Raji (cell line): ENCODE measurements around the gene SLC26A6.

Experiments
- POLR2A ChIP-seq: IDR thresholded peaks from 2 replicates; pipeline ENCODE4 v1.6.1; 2011; ENCODE audit warnings: low read depth, low read length, control low read depth; ENCODE audit not compliant: insufficient read depth

The SLC26A6 gene

DNA sequence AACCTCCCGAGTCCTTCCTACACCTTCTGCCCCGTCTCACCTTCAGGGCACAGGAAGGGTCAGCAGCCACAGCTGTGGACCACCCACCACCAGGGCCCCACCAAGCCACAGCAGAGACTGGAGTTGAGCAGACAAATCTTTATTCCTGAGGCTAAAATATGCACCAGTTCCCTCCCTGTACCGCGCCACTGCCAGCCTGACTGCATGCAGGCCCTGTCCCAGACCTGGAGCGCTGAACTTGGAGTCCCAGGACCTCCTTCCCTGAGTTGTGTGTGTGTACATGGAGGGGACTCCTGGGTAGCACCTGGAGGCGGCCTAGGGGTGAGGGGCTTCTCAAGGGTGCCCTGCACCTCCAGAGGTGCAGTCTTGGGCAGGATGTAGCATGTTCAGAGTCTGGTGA lies 9.7 kb downstream of the SLC26A6 start:
- TF ChIP-seq POLR2A: no peak

- no peak for TF ChIP-seq POLR2A
Observed at GRCh38 chr3:48624767-48625166, 10.5 kb downstream of the SLC26A6 start.

DNA sequence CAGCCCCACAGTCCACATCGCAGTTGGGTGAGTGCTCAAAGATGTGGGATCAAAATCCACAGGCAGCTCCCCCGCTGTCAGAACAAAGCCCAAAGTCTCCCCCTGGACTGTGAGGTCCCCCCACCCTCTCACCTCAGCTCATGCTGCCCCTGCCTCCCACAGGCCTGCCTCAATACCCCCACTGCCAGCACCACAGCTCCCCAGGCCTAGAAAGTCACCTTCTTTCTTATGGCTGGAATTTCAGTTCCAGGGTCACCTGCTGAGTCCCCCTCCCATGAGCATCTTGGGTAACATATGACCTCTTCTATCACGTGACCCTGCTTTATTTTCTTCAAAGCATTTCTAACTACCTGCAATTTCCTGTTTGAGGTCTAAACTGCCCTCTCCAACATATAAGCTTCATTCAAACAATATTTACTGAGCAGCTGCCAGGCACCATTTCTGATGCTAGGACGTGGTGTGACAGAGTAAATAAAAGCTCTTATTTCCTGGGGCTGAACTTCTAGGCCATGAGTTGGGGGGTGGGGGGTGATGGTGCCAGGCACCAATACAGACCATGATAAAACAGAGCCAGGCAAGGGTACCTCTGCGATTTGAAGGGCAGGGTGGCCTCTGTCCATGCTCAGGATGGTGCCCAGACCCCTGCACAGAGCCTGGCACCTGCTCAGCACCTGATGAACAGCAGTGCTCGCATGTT lies 11.3 kb downstream of the SLC26A6 start:
- TF ChIP-seq POLR2A: no peak

GRCh38 chr3:48621461-48621869 lies 13.8 kb downstream of the SLC26A6 start, which contains the start of gene TMEM89:
TSS of gene TMEM89 (minus strand) at chr3:48621769. CDS start at chr3:48621756, 13 bp downstream.
- no peak for TF ChIP-seq POLR2A

DNA sequence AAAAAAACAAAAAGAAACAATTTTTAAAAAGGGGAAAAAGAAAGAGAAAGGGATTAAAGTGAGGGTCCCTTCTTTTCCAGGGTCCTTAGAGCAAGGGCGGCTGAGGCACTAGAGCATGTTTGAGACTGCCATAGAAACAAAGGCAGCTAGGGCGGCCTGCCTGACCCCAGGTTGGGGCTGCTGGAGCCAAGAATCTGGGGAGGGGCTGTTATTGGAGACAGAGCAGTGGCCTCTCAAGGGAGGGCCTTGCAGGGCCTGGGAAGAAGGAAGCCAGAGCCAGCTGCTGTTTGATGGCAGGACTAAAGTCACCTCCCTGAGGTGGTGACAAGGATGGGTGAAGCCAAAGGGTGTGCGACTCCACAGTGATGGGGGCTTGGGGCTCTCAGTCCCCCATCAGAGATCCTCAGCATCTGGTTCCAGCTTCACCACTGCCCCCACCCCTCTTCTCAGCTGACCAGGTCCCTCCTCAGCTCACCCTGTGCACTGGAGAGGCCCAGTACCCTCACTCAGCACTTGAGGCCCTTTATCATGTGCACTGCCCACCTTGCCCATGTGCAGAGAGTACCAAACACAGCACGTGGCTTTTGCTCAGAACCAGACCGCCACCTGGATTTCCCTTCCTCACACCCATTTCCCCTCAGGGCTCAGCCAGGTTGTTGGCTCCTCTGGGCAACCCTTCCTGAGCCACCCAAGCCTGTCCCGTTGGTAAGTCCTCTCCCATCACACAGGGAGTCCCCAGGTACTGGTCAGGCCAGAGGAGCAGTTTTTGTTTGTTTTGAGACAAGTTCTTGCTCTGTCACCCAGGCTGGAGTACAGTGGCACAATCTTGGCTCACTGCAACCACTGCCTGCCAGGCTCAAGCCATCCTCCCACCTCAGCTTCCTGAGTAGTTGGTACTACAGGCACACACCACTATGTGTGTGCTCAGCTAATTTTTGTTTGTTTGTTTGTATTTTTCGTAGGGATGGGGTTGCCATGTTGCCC lies 15.4 kb downstream of the SLC26A6 start:
- no peak for TF ChIP-seq POLR2A

DNA sequence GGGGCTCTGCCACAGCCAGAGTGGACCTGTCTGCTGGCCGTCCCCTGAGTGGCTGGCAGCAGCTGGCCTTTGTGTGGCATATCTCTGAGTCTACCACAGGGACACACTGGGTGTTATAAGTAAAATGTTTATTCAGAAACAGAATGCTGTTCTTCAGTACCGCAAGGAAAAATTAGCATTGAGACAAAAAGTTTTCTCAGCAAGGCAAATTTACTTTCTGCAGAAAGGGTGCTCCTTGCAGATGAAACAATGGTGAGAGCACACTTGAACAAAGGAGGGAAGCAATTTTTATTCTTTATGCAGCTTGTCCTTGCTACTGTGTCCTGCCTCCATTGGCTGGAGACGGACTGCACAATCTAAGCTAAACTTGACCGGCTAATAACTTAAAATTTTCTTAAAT lies 17.7 kb downstream of the SLC26A6 start:
- TF ChIP-seq POLR2A: no peak

DNA sequence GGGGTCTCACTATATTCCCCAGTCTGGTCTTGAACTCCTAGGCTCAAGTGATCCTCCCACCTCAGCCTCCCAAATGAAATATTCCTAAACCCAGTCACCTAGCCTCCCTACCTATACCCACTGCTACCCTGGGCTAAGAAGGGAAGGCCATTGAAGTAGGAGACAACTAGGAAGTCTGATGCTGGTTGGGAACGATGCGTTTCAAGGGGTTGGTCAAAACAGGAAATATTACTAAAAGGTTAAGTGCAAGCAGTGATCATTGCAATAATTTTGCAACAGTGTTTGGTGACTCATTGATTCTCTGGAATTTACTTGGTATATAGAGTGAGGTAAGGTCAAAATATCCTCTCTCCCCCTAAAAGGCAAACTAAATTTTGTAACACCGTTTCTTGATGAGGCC lies 21.2 kb downstream of the SLC26A6 start:
- no peak for TF ChIP-seq POLR2A

- TF ChIP-seq POLR2A: no peak
Observed at GRCh38 chr3:48612309-48612708, 23.0 kb downstream of the SLC26A6 start.

GRCh38 chr3:48609088-48610005 lies 25.9 kb downstream of the SLC26A6 start, which contains the start of gene UQCRC1:
TSS of gene UQCRC1 (minus strand) at chr3:48609646. CDS start at chr3:48609620, 26 bp downstream.
- peak; percentile 97 for TF ChIP-seq POLR2A

GRCh38 chr3:48607519-48607918 lies 27.7 kb downstream of the SLC26A6 start:
- TF ChIP-seq POLR2A: no peak

DNA sequence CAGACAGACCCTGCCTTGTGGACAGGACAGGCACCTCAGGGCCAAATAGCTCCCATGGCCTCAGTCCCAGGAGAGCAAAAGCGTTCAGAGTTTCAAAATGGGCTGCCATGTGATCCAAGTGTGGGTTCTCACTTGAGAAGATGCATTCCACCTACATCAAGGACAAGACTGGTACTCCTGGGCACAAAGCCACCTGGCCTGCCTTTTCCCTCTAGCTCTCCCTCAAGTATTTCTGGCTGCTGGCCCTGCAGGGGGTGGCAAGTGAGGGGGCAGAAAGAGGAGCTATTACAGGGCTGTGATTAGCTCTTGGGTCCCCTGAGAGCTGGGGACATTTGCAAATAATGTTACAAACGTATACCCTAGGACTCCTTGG lies 33.7 kb downstream of the SLC26A6 start:
- TF ChIP-seq POLR2A: no peak

- no peak for TF ChIP-seq POLR2A
Observed at GRCh38 chr3:48600711-48601621, 34.3 kb downstream of the SLC26A6 start.

DNA sequence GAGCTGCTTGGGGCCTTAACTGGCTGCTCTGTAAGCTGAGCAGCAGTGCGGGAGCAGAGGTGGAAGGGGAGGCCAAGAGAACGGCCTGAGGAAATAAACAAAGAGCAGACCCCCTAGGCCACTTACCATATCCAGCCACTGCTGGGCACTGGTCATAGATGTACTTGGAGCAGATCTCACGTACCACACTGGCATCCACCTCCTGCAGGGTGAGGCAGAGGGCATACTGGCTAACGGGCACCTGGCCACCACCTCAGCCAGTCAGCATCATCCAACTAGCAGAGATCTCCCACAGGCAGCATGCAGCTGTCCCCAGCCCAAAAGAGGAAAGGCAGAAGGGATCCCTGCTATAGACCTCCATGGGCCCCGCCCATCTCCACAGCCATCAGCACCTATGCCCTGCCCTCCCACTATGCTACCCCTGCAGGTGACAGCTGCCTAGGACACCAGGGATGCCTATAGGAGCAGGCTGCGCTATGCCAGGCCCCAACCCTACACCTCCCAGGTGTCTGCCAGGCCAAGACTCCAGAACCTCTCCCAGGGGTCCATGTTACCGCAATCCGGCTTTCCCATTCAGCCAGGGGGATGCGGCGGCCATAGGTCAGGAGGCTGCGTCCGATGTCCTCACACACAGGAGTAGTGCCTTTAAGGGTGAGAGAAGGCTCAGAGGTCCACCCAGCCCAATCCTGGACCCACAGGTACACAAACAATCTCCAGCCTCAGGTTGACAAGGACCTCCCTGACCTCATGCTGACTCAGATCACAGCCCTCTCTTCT lies 35.6 kb downstream of the SLC26A6 start:
- TF ChIP-seq POLR2A: no peak

DNA sequence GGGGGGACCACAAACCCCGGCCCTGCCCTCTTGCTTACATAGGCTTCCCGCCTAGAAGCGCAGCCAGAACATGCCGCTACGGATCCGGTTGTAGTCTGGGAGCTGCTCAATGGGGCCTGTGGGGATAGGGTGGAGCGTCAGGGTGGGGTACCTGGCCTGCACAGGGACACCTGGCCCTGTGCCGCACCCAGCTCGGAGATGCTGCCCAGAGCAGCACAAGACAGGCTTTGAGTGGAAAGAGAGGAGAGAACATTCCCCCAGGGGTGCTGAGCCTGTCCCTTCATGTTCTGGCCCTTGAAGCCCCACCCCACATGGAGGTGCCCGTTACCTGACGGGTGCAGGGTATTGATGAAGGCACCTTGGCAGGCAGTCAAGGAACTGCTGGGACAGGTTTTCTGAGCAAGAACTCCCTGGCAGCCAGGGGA lies 36.2 kb downstream of the SLC26A6 start:
- TF ChIP-seq POLR2A: no peak
